SK-N-SH (cell line): ENCODE results near the gene CLMN. TPM values are rescaled to one million over a fixed set of nuclear protein-coding genes. Genes with fewer than 3 reads are reported as not detected.

Source experiments
- CTCF ChIA-PET: fragments of 300-600, 350-600 bp; formaldehyde crosslinking; extraction: SDS; loops from one replicate; lab custom pipeline; 2021; lab: Yijun Ruan, JAX
- POLR2A ChIA-PET: fragments of 350-600 bp; sonication (Branson Sonifier 250); formaldehyde crosslinking; extraction: SDS; loops from one replicate; lab custom pipeline; 2020; ENCODE audit warnings: antibody characterized with exemption, inconsistent platforms; lab: Yijun Ruan, JAX
- DNase-seq: peaks from one replicate; pipeline ENCODE4 v3.0.0; 2012
- H2AFZ ChIP-seq: fragments of 200-600 bp; sonication (generic); 2 replicates; pipeline ENCODE4 v1.8.1; 2016; ENCODE audit warnings: antibody characterized with exemption, mild to moderate bottlenecking, low read depth
- H3F3A ChIP-seq: fragments of 200-600 bp; sonication (generic); replicated peaks from 2 replicates; pipeline ENCODE3; 2016; ENCODE audit warnings: antibody characterized with exemption, mild to moderate bottlenecking; ENCODE audit not compliant: insufficient read depth
- H3K27ac ChIP-seq, 2 experiments: fragments of 200-500 bp in 1 of 2; fragments of 200-600 bp in 1 of 2; sonication (Bioruptor generic) in 1 of 2; sonication (generic), shearing (Covaris generic) in 1 of 2; 2 replicates each; pipeline versions ENCODE4 v1.5.1 to v1.6.1; 2014 to 2016; ENCODE audit warnings: low read depth in 2 of 2, inconsistent platforms in 1 of 2, low read length in 1 of 2, mild to moderate bottlenecking in 1 of 2, mixed read lengths in 1 of 2
- H3K27me3 ChIP-seq: fragments of 200-600 bp; sonication (generic), shearing (Covaris generic); 2 replicates; pipeline ENCODE4 v1.6.1; 2016; ENCODE audit warnings: mixed run types; ENCODE audit not compliant: insufficient read depth
- H3K36me3 ChIP-seq, 2 experiments: fragments of 200-500 bp in 1 of 2; fragments of 200-600 bp in 1 of 2; sonication (Bioruptor generic) in 1 of 2; sonication (generic) in 1 of 2; replicated peaks in 1 of 2; 2 replicates each; pipeline versions ENCODE3 to v1.5.1; 2014 to 2016; ENCODE audit warnings: low read length in 1 of 2, mild to moderate bottlenecking in 1 of 2; ENCODE audit not compliant: insufficient read depth in 2 of 2, control insufficient read depth in 1 of 2
- H3K4me1 ChIP-seq, 2 experiments: fragments of 200-500 bp in 1 of 2; fragments of 200-600 bp in 1 of 2; sonication (Bioruptor generic) in 1 of 2; sonication (generic), shearing (Covaris generic) in 1 of 2; 2 replicates each; pipeline versions ENCODE4 v1.5.1 to v1.6.1; 2014 to 2016; ENCODE audit warnings: low read depth in 1 of 2, low read length in 1 of 2, mixed run types in 1 of 2; ENCODE audit not compliant: insufficient read depth in 2 of 2, control insufficient read depth in 1 of 2
- H3K4me2 ChIP-seq: fragments of 200-600 bp; sonication (generic), shearing (Covaris generic); 2 replicates; pipeline ENCODE4 v1.6.1; 2017; ENCODE audit warnings: mixed run types
- H3K4me3 ChIP-seq, 2 experiments: fragments of 200-500 bp in 1 of 2; fragments of 200-600 bp in 1 of 2; sonication (Bioruptor generic) in 1 of 2; sonication (generic), shearing (Covaris generic) in 1 of 2; 2 replicates each; pipeline versions ENCODE4 v1.5.1 to v1.8.1; 2014 to 2016; ENCODE audit warnings: low read depth in 2 of 2, inconsistent platforms in 1 of 2, low read length in 1 of 2, mild to moderate bottlenecking in 1 of 2, mixed read lengths in 1 of 2, moderate library complexity in 1 of 2
- H3K79me2 ChIP-seq: fragments of 200-600 bp; sonication (generic); 2 replicates; pipeline ENCODE4 v1.8.1; 2017; ENCODE audit warnings: mild to moderate bottlenecking; ENCODE audit not compliant: insufficient read depth
- H3K9ac ChIP-seq: fragments of 200-600 bp; sonication (generic); 2 replicates; pipeline ENCODE4 v1.6.1; 2017; ENCODE audit warnings: mixed run types
- H3K9me2 ChIP-seq: fragments of 200-600 bp; sonication (generic); 2 replicates; pipeline ENCODE4 v1.6.1; 2017; ENCODE audit warnings: mixed run types
- H3K9me3 ChIP-seq: fragments of 200-600 bp; sonication (generic); 2 replicates; pipeline ENCODE4 v1.6.1; 2017; ENCODE audit warnings: mixed run types, mild to moderate bottlenecking, moderate library complexity
- H4K20me1 ChIP-seq: fragments of 200-600 bp; sonication (generic); 2 replicates; pipeline ENCODE4 v1.6.1; 2017; ENCODE audit warnings: mild to moderate bottlenecking, mixed run types; ENCODE audit not compliant: insufficient read depth
- CHD2 ChIP-seq: fragments of 150-350 bp; IDR thresholded peaks from 2 replicates; pipeline ENCODE4 v1.6.1; 2018; ENCODE audit warnings: low read length; ENCODE audit not compliant: partially characterized antibody
- ELF1 ChIP-seq: IDR thresholded peaks from 2 replicates; pipeline ENCODE4 v1.4.0; 2012
- EP300 ChIP-seq, 2 experiments: IDR thresholded peaks; 2 replicates each; pipeline versions ENCODE4 v1.4.0 to v1.6.1; 2012; ENCODE audit warnings: borderline replicate concordance in 1 of 2, low read depth in 1 of 2, low read length in 1 of 2
- EZH2phosphoT487 ChIP-seq: fragments of 200-600 bp; sonication (generic); IDR thresholded peaks from 2 replicates; pipeline ENCODE4 v1.6.1; 2017; ENCODE audit warnings: low read depth, mixed run types, mild to moderate bottlenecking, antibody characterized with exemption, moderate library complexity, borderline replicate concordance
- GABPA ChIP-seq: IDR thresholded peaks from 2 replicates; pipeline ENCODE4 v1.4.0; 2012; ENCODE audit warnings: low read depth, mild to moderate bottlenecking
- JUND ChIP-seq: IDR thresholded peaks from 2 replicates; pipeline ENCODE4 v1.4.0; 2012
- MXI1 ChIP-seq: IDR thresholded peaks from 2 replicates; pipeline ENCODE4 v1.6.1; 2012; ENCODE audit warnings: mild to moderate bottlenecking, low read depth, low read length, improper control_type of control experiment
- NFIC ChIP-seq: IDR thresholded peaks from 2 replicates; pipeline ENCODE4 v1.4.0; 2012; ENCODE audit warnings: borderline replicate concordance
- NRF1 ChIP-seq: IDR thresholded peaks from 2 replicates; pipeline ENCODE4 v1.6.1; 2012; ENCODE audit warnings: low read depth, mild to moderate bottlenecking, low read length
- POLR2AphosphoS5 ChIP-seq: IDR thresholded peaks from 2 replicates; pipeline ENCODE4 v1.6.1; 2012; ENCODE audit warnings: low read depth, low read length
- RAD21 ChIP-seq: IDR thresholded peaks from 2 replicates; pipeline ENCODE4 v1.6.1; 2012; ENCODE audit warnings: mild to moderate bottlenecking, low read length
- RCOR1 ChIP-seq: fragments of 150-350 bp; IDR thresholded peaks from 2 replicates; pipeline ENCODE4 v1.6.1; 2017; ENCODE audit warnings: antibody characterized with exemption, low read length
- RFX5 ChIP-seq: IDR thresholded peaks from 2 replicates; pipeline ENCODE4 v1.6.1; 2012; ENCODE audit warnings: mild to moderate bottlenecking, improper control_type of control experiment, low read length
- TEAD4 ChIP-seq: IDR thresholded peaks from 2 replicates; pipeline ENCODE4 v1.4.0; 2012; ENCODE audit warnings: mild to moderate bottlenecking, borderline replicate concordance; ENCODE audit not compliant: insufficient read depth
- YY1 ChIP-seq: IDR thresholded peaks from 2 replicates; pipeline ENCODE4 v1.4.0; 2012; ENCODE audit warnings: low read depth, mild to moderate bottlenecking
- WGBS: methylation state at CpG from one replicate; pipeline ENCODE4 v1.1.6; 2017; ENCODE audit warnings: low lambda C conversion rate; 5-methylcytosine and 5-hydroxymethylcytosine counted together
- polyA plus RNA-seq, 3 experiments: library from polyadenylated mRNA; depleted of rRNA; stranded (reverse); fragments of >200 nt; gene quantifications; 2 replicates each; pipeline ENCODE4 v1.2.3, GENCODE V29; 2012
- TF ChIP-seq, protein P1 (sequence below): IDR thresholded peaks from 2 replicates; pipeline ENCODE4 v1.4.0; 2012; ENCODE audit warnings: low read depth, borderline replicate concordance
- TF ChIP-seq, protein P2 (sequence below): fragments of 150-350 bp; IDR thresholded peaks from 2 replicates; pipeline ENCODE4 v1.6.1; 2016; ENCODE audit warnings: mild to moderate bottlenecking, low read depth, low read length

The CLMN gene
- polyA plus RNA-seq, 1 of the 3 experiments (the other 2 are of a cell fraction) = 1.4 TPM

DNA sequence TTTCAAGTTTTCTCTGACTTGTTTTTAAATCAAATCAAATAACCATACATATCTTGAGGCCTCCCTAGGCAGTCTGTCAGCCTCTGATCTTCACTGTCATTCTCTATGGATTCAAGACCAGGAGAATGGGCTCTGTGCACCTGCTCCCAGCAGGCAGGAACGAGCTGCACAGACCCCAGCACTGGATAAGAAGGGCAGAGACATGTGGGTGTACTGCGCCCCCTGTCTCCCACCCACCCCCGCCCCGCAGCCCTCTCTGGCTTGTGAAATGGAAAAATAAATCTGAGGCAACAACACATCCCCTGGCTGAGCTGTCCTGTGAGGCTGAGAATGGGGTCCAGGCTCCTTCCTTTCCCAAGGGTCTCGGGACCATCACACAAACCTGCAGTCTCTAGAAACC, 26.3 kb downstream of the CLMN start:
- no peak overlapping the region for H3K27ac ChIP-seq
- POLR2A ChIA-PET = no interaction called here
- H3K4me2 ChIP-seq = no peak overlapping the region
- H3F3A ChIP-seq = no peaks in the 10 kb centered on the region
- peaks cover 9 to 21% of the 10 kb centered on the region in 2 experiments; a peak in 2 of 4 replicates for H3K4me1 ChIP-seq
- no peaks in the 10 kb centered on the region for H3K9me3 ChIP-seq
- H2AFZ ChIP-seq = no peak overlapping the region
- no peaks in the 10 kb centered on the region for H3K27me3 ChIP-seq
- no peaks in the 10 kb centered on the region for H3K36me3 ChIP-seq
- 87% methylated on average over 5 of the region's 5 CpGs for WGBS
- no peaks in the 10 kb centered on the region for H3K9me2 ChIP-seq
- H3K4me3 ChIP-seq = no peak overlapping the region
- no peaks in the 10 kb centered on the region for H3K79me2 ChIP-seq
- no peaks in the 10 kb centered on the region for H4K20me1 ChIP-seq
- TF ChIP-seq RFX5 = no peak
- TF ChIP-seq POLR2AphosphoS5 = no peak
- TF ChIP-seq, protein P1, sequence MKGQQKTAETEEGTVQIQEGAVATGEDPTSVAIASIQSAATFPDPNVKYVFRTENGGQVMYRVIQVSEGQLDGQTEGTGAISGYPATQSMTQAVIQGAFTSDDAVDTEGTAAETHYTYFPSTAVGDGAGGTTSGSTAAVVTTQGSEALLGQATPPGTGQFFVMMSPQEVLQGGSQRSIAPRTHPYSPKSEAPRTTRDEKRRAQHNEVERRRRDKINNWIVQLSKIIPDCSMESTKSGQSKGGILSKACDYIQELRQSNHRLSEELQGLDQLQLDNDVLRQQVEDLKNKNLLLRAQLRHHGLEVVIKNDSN = no peak
- TF ChIP-seq, protein P2, sequence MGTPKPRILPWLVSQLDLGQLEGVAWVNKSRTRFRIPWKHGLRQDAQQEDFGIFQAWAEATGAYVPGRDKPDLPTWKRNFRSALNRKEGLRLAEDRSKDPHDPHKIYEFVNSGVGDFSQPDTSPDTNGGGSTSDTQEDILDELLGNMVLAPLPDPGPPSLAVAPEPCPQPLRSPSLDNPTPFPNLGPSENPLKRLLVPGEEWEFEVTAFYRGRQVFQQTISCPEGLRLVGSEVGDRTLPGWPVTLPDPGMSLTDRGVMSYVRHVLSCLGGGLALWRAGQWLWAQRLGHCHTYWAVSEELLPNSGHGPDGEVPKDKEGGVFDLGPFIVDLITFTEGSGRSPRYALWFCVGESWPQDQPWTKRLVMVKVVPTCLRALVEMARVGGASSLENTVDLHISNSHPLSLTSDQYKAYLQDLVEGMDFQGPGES = no peak
- no peak for TF ChIP-seq NRF1
- no peak for TF ChIP-seq MXI1
- no peak for TF ChIP-seq ELF1
- TF ChIP-seq TEAD4 = no peak
- CTCF ChIA-PET = no interaction called here
- no peak for DNase-seq
- no peak overlapping the region for H3K9ac ChIP-seq

DNA sequence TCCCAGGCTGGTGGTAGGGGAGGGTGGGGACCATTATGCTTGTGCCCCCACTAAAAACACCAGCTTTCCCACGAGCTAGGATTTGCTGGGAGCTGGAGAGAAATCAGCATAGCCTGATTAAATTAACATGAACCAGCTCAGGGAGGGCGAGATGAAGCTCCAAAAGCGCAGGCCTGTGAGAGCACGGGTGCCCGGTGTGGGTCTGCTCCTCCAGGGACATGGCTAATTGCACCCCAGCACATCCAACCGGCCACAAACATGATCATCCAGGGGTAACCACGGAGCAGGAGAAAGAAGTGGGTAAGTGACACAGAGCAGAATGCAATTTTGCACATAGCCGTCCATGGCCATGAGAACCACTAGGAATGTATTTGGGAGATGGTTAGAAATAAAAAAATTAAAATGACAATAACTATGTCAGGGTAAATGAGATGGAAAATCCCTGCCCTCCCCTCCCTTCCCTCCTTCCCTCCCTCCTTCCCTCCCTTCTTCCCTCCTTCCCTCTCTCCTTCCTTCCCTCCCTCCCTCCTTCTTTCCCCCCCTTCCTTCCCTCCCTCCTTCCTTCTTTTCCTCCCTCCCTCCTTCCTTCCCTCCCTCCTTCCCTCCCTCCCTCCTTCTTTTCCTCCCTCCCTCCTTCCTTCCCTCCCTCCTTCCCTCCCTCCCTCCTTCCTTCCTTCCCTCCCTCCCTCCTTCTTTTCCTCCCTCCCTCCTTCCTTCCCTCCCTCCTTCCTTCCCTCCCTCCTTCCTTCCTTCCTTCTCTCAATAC, 26.9 kb downstream of the CLMN start:
- no peaks in the 10 kb centered on the region for H3K9me3 ChIP-seq
- no peak overlapping the region for H3K9ac ChIP-seq
- ChIA-PET CTCF (interaction anchor here (1.1 to 1.2 kb wide), 2 partner anchors 26 to 124 kb away, joined by 3 to 4 read pairs; partner anchors contain the start of gene CLMN), POLR2A (no interaction called here)
- H2AFZ ChIP-seq = no peak overlapping the region
- no peaks in the 10 kb centered on the region for H4K20me1 ChIP-seq
- H3K36me3 ChIP-seq = no peaks in the 10 kb centered on the region
- H3K27ac ChIP-seq = no peak overlapping the region
- H3K79me2 ChIP-seq = no peaks in the 10 kb centered on the region
- no peak overlapping the region for H3K4me2 ChIP-seq
- peaks cover 9 to 21% of the 10 kb centered on the region in 2 experiments; a peak in 2 of 4 replicates for H3K4me1 ChIP-seq
- H3K9me2 ChIP-seq = no peaks in the 10 kb centered on the region
- peak; percentile 57 for DNase-seq
- H3K4me3 ChIP-seq = no peak overlapping the region
- no peaks in the 10 kb centered on the region for H3F3A ChIP-seq
- no peaks in the 10 kb centered on the region for H3K27me3 ChIP-seq
- WGBS = 40% methylated on average over 4 of the region's 8 CpGs
- TF ChIP-seq GABPA (no peak), NFIC (no peak), ELF1 (no peak), MXI1 (no peak), EP300 (IDR thresholded peaks at IDR 0.05; ENCODE audit: borderline replicate concordance in 1 of 2, low read depth in 1 of 2, low read length in 1 of 2) (no peak), YY1 (no peak), TEAD4 (no peak), CHD2 (no peak), RAD21 (no peak), JUND (no peak), EZH2phosphoT487 (no peak), RCOR1 (no peak)
